Liver (tissue), 3 donors: ENCODE results near the gene FAM13A.

Source experiments
- CTCF ChIP-seq: fragments of 150-350 bp; IDR thresholded peaks from 2 replicates; pipeline ENCODE4 v1.5.1; 2017; ENCODE audit warnings: improper control_type of control experiment, low read depth, low read length; ENCODE audit not compliant: missing input control
- MAX ChIP-seq: IDR thresholded peaks from 2 replicates; pipeline ENCODE4 v1.6.1; 2016; ENCODE audit warnings: antibody characterized with exemption
- RAD21 ChIP-seq, 2 donors: IDR thresholded peaks; 2 replicates each; pipeline ENCODE4 v1.6.1; 2016; ENCODE audit warnings: antibody characterized with exemption in 2 of 2, mild to moderate bottlenecking in 2 of 2
- RXRA ChIP-seq, 2 donors: IDR thresholded peaks; 2 replicates each; pipeline ENCODE4 v1.6.1; 2017 to 2018; ENCODE audit warnings: antibody characterized with exemption in 2 of 2, mild to moderate bottlenecking in 1 of 2
- donor health status: healthy.
- donor health status: healthy.

GRCh38 chr4:89069481-89069880, 12.5 kb upstream of the FAM13A start:
- no peak for TF ChIP-seq CTCF
- TF ChIP-seq RAD21 (IDR thresholded peaks at IDR 0.05), result no peak
- TF ChIP-seq MAX, result no peak
- no peak for TF ChIP-seq RXRA (IDR thresholded peaks at IDR 0.05)
